ENCODE results near the gene SPIRE1.
"Not testable (repeated sequence)": the region's sequence is repeated elsewhere in the genome, so short reads cannot be mapped to it uniquely, and the experiment has no call there.

SPIRE1 gene

DNA sequence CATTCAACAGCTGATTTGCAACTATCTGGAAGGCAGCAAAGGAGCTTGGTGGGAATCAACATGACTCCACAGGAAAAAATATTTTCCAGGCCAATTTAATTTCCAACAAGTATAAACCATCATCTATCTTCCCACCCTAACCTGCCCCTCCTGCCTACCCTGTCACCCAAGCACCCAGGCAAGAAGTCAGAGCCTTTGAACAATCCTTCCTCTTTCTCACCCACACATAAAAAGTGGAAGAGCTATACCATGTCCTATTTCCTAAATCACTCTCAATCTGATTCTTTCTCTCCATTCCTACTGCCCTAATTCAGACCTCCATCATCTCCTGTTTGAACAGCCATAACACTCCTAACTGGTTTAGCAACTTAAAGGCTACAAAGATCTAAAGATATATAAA is 12.7 kb downstream of the SPIRE1 start:
- DNase-seq: no peak

DNA sequence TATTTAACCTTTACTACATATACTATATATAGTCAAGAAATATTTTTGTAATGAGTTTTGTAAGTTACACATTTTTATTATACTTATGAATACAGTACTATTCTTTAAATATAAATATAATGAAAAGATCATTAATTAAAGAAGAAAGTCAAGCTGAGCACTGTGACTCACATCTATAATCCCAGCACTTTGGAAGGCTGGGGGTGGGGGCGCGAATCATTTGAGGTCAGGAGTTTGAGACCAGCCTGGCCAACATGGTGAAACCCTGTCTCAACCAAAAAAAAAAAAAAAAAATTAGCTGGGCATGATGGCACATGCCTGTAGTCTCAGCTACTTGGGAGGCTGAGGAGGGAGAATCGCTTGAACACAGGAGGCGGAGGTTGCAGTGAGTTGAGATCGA is 14.2 kb downstream of the SPIRE1 start:
- not testable (repeated sequence) for DNase-seq

DNA sequence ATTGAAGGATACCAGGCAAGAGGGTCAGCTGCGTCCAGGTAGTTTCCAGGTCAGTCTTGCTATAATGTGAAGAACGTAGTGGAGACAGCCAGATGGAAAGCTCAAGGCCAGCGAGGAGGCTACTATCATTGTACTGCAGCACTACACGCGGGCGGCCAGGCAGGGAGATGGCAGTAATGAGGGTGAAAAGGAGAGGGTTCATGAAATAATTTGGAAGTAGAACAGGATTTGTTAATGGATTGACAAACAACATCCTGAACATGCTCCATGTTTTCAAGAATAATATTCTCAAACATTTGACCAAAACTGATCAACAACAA is 17.1 kb downstream of the SPIRE1 start:
- no peak for DNase-seq

DNA sequence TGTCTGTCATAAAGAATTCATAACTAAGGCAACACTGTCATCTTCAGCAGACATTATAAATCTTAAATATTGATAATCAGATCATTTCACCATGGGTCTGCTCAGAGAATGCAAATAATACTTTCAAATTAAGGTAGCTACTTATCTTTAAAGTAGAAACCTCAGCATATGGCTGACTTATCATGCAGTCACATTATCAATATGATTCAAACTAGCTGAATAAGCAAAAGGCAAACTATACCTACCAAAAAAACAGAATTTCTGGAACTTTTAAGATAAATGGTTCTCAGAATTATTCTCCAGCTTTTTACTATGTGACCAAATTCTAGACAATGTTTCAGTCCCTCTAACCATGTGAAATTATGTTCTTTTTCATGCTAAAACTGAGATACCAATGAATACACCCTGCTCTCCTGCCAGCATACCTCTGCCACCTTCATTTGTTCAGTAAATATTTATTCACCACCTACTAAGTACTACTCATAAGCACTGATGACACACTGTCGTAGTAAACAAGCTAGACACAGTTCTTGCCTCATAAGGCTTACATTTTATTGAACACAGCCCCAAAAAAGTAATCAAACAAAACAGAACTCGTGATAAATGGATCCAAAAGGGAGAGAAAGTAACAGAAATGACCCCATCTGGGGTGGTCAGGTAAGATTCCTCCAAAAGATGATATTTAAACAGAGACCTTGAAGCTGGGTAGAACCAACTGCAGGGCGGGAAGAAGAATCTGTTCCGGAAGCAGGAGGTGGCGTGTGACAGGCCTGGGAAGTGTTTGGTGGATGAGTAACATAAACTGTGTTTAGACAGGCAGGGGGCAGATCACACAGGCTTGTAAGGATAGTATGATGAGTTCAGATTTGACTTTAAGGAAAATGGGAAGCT is 17.7 kb downstream of the SPIRE1 start:
- DNase-seq: no peak

DNA sequence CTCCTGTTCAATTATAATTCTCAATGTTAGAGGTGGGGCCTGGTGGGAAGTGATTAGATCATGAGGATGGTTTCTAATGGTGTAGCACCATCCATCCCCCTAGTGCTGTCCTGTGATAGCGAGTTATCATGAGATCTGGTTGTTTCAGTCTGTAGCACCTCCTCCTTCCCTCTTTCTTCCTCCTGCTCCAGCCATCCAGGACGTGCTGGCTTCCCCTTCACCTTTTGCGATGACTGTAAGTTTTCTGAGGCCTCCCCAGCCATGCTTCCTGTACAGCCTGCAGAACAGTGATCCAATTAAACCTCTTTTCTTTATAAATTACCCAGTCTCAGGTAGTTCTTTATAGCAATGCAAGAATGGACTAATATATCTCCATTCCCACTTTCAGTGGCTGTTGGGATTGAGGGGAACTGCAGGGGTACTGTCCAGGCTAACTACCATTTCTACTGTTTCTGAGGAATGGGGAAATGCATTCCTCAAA is 19.2 kb downstream of the SPIRE1 start:
- DNase-seq: no peak

DNA sequence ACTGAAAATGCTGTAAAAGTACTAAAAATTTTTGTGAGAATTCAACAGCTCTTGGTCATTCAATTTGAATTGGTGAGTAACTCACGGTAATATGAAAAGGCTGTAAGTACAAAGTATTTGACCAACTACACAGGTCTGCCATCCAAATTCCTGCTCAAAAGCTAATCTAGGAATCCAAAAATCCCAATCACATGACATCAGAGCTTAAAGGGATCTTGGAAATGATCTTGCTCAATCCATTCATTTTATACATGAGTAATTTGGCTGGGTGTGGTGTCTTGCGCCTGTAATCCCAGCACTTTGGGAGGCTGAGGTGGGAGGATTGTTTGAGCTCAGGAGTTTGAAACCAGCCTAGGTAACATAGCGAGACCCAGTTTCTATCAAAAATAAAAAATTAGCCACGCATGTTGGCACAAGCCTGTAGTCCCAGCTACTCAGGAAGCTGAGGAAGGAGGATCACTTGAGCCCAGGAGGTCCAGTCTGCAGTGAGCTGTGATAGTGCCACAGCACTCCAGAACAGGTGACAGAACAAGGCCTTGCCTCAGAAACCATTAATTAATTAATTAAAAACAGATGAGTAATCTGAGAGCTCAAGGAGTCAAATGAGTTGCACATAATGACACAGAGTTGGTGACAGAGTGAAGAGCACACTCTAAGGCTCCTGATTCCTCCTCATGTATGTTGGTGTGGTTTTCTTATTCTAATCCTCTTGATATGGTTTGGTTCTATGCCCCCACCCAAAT is 19.8 kb downstream of the SPIRE1 start:
- no peak for DNase-seq

DNA sequence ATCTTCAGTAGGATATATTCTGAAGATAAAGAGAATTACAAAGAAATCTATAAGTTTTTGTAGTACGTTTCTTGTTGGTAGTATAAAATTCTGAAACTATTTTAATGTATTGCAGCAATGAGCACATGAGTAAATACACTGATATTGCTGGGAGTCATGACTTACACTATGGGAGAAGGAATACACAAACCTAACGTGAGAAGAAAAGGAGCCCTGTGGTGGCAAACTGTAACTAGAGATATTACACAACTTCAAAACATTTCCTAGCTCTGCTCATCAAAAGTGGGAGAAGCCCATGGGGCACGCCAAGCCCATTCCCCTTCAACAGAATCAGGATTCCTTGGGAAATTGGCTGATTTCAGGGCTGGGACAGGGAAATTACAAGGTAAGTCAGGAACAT is 20.5 kb downstream of the SPIRE1 start:
- DNase-seq: no peak

DNA sequence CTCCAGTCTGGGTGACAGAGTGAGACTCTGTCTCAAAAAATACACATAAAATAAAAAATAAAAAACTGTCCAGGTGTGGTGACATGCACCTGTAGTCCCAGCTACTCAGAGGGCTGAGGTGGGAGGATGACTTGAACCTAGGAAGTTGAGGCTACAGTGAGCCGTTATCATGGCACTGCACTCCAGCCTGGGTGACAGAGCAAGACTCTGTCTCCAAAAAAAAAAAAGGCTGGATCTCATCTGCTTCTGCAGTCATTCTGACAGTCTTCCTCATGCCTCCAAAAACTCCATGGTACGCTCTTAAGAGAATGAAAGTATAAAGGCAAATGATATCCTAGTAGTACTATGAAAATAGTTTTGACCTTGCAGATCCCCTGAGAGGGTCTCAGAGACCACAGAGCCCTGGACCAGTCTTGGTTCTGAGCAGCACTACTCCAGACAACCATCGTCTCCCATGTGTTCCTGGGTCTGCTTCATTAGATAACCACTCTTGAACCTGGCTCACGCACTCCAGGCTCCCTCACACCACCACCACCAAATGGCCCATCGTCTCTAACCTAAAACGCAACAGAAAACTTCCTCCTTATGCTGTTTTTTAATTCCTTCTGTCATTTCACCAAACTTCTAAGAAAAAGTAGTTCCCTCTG is 26.0 kb downstream of the SPIRE1 start:
- no peak for DNase-seq

DNA sequence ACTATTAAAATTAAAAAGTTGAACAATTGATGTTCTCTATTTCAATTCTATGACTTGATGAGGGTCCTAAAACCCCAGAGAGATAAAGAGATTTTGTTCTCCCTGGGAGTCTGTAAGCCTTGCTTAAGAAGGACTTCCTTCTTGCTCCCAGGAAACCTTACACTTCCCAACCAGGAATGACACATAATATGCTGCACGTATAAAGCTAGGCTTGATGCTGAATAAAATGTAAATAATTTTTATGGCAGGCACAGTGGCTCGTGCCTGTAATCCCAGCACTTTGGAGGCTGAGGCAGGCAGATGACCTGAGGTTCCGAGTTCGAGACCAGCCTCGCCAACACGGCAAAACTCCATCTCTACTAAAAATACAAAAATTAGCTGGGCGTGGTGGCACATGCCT is 27.8 kb downstream of the SPIRE1 start:
- no peak for DNase-seq

DNA sequence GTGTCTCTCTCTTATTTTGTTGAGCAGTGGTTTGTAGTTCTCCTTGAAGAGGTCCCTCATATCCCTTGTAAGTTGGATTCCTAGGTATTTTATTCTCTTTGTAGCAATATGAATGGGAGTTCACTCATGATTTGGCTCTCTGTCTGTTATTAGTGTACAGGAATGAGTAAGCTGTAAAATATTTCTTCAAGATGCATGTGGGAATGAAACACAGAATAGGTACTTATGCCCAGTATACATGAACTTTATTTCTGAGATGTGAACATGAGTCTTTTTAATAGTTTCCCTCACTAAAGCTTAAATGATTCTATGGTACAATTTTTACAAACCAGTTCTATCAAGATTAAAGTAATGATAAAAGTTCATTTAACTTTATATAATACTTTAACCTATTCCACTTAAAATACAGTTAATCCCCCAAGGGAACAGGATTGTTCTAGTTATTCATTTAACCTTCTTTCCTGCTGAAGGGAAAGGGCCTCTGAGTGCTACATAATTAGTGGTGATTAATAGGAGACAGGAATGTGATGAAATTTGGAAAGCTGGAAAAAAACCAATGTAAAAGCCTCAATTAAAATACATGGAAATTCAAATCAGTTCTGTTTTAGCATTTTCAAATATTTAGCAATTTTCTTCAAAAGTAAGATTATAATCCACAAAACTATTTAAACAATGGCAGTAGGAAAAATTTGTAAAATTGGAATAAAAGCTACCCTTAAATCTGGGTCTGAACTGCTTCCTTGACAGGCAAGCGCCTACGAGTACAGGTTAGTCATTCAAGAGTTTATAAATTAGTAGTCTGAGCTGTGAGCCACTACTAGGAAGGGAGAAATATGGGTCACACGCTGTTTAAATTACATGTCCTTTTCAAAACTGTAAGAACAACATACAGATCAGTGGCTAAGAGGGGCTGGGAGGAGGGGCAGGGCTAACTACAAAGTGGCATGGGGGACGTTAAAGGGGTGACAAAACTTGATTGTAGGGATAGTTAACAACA is 28.9 kb downstream of the SPIRE1 start:
- no peak for DNase-seq

DNA sequence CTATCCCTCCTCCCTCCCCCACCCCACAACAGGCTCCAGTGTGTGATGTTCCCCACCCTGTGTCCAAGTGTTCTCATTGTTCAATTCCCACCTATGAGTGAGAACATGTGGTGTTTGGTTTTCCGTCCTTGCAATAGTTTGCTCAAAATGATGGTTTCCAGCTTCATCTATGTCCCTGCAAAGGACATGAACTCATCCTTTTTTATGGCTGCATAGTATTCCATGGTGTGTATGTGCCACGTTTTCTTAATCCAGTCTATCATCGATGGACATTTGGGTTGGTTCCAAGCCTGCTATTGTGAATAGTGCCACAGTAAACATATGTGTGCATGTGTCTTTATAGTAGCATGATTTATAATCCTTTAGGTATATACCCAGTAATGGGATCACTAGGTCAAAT is 30.7 kb downstream of the SPIRE1 start:
- not testable (repeated sequence) for DNase-seq

DNA sequence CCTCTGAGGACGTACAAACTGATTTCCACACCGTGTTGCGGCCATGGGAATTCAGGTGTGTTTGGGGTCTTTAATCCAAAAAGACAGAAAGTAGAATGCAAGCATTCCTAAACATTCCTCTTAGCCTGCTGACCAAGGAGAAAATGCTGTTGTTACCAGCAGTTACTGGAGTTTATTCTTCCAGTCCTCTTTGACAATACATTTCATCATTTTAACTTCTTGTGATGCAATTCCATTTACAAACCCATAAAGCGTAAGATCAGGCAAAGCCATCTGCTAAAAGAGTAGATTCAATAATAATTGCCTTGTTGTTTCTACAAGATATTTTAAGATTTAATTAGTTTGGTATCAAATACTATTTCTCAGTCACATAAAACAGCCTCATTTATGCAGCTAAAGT is 32.7 kb downstream of the SPIRE1 start:
- no peak for DNase-seq

DNA sequence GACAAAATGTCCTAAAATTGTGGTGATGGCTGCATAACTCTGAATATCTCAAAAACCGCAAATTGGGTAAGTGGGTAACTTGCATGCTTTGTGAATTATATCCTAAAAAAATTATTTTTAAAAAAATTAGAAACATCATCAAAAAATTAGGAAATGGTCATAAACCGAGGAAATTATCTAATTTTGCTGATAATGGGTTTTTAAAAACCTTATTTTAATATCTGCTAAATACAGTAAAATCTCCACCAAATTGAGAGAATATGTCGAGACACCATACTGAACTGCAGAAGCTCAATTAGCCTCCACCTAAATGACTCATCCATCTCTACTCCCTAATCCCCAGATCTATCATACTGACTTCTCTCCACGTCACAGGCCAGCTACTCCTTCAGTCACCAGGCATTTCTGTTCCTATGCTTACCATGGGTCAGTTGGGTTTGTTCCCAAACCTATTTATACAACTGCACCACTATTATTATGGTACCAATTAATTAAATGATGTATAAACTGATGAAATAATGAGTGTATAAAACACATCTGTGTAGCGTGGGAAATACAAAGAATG is 36.1 kb downstream of the SPIRE1 start:
- DNase-seq: no peak

DNA sequence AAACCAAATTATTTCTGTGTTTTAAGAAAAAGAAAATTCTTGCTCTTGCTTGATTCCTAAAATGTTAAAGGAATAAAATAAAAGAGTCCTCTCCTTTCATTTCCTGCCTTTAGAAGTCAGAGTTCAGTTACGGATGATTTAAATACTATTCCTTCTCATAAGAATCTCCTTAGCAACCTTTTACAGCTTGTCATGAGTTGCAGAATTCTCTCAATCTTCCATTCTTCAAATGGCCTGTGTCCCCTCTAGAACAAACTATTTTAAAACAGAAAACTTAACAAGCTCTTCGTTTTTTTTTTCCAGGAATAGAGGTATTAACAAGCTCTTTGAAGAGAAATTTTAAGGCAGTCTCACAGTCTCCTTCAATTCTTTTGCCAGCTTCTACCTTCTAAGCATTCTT is 42.2 kb downstream of the SPIRE1 start:
- DNase-seq: no peak

DNA sequence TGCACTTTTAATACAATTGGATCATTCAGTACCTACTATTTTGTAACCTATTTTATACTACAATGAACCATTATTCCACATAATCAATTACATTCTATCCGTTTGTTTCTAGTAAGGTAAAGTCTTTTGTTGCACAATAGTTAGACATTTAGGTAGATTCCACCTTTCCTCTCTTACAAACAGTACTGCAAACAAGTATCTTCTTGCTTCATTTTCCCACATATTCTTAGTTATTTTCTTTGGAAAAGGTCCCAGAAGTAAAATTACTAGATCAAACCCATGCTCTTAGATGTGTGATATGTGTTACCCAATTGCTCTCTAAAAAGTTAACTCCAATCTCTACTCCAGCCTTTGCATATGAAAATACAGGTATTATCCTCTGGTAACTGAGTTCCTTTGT is 49.6 kb downstream of the SPIRE1 start:
- DNase-seq: no peak

DNA sequence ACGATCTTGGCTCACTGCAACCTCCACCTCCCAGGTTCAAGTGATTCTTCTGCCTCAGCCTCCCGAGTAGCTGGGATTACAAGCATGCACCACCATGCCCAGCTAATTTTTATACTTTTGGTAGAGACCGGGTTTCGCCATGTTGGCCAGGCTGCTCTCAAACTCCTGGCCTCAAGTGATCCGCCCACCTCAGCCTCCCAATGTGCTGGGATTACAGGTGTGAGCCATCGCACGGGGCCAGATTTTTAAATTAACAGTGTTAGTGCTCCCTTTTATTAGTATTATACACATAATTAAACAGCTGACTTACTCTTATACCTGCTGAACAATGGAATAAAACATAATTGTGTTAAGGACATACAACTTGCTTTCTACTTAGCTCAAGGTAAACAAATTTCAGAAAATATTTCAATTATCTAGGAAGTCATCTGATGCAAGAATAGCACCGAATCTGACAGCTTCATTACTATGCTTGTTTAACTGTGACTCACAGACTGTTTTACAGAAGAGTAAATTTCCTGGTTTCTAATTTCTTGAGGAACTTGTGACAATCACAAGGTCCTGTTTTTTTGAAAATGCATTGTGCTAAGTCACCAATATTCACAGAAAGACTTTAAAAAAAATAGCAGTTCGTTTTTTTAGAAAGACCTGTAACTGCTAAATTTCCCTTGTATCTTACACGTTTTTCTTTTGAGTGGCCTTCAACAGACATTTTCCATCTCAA is 51.2 kb downstream of the SPIRE1 start:
- peak in 1 of 2 donors; percentile 64 for DNase-seq

DNA sequence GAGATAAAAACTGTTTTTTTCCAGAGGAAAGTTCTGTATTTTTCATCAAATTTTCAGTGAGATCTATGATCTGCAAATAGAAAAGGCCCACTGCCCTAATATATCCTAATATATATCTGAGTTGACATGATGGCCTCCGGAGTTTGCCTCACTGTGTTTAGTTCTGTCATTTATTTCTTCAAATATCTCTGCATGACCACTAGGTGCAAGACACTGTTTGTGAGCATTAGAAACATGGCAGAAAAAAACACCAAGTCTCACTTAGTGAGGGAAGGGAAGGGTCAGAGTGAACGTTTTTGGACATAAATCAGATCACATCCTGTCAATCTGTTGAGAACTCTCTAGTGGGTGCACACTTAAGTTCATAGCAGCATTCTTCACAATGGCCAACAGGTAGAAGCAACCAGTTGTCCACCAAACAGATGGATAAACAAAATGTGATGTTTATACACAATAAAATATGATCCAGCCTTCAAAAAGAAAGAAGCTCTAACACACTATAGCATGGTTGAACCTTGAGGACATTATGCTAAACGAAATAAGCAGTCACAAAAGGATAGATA is 53.4 kb downstream of the SPIRE1 start:
- DNase-seq: no peak

DNA sequence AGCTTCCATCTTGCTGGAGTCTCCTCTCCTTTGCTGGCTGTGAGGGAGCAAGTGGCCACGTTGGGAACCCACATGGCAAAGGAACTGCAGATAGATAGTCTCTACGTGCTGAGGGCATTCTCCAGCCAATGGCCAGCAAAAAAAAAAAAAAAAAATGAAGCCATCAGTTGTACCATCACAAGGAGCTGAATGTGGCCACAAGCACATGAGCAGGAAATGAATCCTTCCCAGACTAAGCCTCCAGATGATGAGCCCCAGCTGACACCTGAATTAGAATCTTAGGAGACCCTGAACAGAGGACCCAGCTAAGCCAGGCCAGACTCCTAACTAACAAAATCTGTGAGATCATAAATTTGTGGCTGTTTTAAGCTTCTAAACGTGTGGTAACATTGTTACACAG is 57.9 kb downstream of the SPIRE1 start:
- no peak for DNase-seq

DNA sequence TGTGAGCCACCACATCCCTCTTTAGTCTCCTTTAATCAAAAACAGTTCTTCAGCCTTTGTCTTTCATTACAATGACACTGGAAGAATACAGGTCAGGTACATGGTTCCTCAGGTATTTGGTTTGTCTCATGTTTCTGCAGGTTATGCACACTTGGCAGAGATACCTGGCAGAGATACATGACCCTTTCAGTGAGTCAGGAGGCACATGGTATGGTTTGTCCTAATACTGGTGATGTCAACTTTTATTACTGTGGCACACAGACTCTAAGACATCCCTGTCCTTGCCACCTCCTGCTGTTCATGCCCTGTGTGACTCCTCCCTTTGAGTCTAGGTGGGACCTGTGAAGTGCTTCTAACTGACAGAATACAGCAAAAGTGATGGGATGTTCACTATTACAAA is 58.4 kb downstream of the SPIRE1 start:
- DNase-seq: no peak

DNA sequence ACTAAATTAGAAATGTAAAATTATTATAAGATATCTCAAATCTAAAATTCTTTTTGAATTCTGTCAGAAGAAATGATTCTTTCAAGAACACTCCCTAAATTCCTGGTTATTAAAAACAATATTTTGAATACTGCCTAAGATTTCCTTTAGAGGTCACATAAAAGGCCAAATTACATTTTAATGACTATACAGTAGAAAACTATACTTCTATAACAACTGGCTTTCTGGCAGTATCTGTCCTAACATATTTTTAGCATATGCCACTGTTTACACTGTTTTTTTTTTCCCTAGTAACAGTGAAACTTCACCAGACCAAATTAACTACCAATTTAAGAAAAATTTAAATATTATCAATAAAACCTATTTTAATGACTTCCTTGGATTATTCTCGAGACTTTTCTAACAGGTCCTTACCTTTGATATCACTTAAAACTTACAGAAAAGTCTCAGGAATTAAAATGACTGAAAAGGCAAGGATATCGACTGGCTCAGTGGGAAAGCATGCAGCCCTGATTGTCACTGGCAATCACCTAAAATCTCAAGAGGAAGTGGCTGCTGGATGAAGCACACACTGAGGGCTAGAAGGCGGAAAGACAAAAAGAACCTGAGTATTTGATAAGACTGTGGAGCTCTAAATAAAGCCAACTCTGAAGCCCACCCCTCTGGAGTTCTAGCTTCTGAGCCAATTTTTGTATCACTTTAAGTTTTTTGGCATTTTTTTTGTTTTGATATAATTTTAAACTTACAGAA is 59.6 kb downstream of the SPIRE1 start:
- DNase-seq: peak in 1 of 2 donors; percentile 34

Measured in bone marrow (tissue), 2 donors.